Left colon (tissue), 2 donors: ENCODE data around the gene PKP3. TPM values are rescaled to one million over a fixed set of nuclear protein-coding genes. Genes with fewer than 3 reads are reported as not detected.

Experiments
- ATAC-seq: fragments of 200-7000 bp; cut with Tn5 transposase; one replicate; pipeline ENCODE4 v1.9.1; 2020; ENCODE audit warnings: mild to moderate bottlenecking, moderate library complexity
- DNase-seq, 2 donors: peaks; one replicate each; pipeline ENCODE4 v3.0.0-alpha.2; 2020
- intact Hi-C, 2 donors: fragments of 100-400 bp; cut with DNase I in 1 of 2; cut with micrococcal nuclease in 1 of 2; formaldehyde crosslinking; loops; one replicate each; pipeline versions ENCODE4 v1.11.2 to v1.14.0; 2022; cut with DNase I, micrococcal nuclease
- total RNA-seq, 2 donors: library from RNA; stranded (reverse); fragmentation: NEBNext Ultra II Directional; extraction: Animal tissue kit (Norgen Biotek cat#: 25700); gene quantifications; one replicate each; pipeline ENCODE4 v1.2.1, GENCODE V29; 2021
- donor health status: DM: no; HTN: no; CAD: no.
- donor health status: DM: yes; HTN: yes; CAD: no.

PKP3 gene
- total RNA-seq, 2 donors from 2014 or later = 168 to 194 TPM

GRCh38 chr11:373716-374551, 20.1 kb upstream of the PKP3 start:
- ATAC-seq = no peak
- intact Hi-C loops = no loop called here
- no peak for DNase-seq

DNA sequence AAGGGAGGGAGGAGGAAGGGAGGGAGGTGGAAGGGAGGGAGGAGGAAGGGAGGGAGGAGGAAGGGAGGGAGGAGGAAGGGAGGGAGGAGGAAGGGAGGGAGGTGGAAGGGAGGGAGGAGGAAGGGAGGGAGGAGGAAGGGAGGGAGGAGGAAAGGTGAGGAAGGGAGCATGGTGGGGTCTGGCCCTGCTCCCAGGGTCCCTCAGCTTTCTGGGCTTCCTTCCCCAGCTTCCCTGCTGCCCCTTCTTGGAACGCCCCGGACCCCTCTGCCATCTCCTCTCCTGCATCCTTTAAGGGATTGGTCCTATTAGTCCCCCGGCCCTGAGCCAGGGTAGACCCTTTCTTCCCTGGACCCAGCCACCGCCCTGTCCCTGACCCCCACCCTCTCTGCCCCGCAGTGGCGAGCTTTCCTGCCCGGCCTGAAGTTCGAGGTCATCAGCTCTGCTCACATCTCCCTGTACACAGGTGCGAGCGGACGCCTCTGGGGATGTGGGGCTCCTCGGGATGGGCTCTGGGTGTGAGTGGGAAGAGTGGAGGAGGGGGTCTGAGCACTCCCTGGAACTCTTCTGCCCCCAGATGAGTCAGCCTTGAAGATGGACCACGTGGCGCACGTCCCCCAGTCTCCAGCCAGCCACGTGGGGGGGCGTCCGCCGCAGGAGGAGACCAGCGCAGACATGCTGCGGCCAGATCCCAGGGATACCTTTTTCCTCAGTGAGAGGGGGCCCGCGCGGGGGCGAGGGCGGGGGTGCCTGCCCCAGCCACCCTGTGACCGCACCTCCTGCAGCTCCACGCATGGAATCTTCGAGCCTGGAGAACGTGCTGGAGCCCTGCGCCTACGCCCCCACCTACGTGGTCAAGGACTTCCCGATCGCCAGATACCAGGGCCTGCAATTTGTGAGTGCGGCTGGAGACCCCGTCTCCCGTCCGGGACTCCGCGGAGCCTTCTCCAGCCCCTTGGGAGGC, 18.7 kb upstream of the PKP3 start:
- no peak for DNase-seq
- ATAC-seq = no peak
- intact Hi-C loops = no loop called here

DNA sequence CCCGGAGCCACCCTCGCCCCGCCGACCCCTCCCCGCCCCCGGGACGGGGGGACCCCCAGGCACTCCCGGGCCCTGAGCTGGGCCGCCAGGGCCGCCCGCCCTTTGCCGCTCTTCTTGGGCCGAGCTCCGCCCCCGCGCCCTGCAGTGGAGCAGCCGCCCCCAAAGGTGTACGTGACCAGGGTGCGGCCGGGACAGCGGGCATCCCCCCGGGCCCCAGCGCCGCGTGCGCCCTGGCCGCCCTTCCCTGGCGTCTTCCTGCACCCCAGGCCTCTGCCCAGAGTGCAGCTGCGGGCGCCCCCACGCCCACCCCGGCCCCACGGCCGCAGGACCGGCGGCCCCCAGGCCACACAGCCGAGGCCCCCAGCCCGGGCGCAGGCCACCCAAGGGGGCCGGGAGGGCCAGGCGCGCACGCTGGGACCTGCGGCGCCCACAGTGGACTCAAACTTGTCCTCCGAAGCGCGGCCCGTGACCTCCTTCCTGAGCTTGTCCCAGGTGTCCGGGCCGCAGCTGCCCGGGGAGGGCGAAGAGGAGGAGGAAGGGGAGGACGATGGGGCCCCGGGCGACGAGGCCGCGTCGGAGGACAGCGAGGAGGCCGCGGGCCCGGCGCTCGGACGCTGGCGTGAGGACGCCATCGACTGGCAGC, 17.4 kb upstream of the PKP3 start:
- intact Hi-C loops = no loop called here
- ATAC-seq = no peak

DNA sequence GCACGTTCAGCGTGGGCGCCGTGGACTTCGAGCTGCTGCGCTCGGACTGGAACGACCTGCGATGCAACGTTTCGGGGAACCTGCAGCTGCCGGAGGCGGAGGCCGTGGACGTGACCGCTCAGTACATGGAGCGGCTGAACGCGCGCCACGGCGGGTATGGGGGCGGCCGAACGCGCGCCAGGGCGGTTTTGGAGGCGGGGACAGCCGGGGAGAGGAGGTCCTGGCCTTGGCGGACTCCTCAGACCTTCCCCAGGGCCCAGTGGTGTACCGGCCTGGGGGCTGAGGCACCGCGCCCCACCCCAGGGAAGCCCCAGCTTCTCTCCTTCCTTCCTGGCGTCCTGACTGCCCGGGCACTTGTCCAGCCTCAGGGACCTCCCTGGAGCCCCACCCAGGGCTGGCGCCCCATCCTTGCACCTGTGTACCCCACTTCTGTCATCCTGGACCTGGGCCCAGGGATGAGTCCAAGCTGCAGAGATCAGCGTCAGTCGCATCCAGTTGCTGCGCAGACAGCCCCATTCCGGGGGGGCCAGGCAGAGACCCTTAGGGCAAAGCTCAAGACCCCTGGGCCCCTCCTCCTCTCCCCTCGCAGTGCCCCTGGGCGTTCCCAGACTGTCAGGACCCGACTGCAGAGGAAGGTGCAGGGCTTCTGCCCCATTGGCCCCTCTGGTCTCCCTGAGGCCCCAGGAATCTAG, 16.7 kb upstream of the PKP3 start:
- ATAC-seq = no peak
- intact Hi-C loops = no loop called here
- no peak for DNase-seq

More for the DNA sequence above, 17.4 kb upstream of the PKP3 start:
- DNase-seq = no peak

- intact Hi-C loops = no loop called here
- ATAC-seq (no peak), DNase-seq (no peak)
Observed at GRCh38 chr11:377883-378500, 16.0 kb upstream of the PKP3 start.

GRCh38 chr11:379205-380094, 14.6 kb upstream of the PKP3 start:
- ATAC-seq (no peak), DNase-seq (no peak)
- intact Hi-C loops = no loop called here

DNA sequence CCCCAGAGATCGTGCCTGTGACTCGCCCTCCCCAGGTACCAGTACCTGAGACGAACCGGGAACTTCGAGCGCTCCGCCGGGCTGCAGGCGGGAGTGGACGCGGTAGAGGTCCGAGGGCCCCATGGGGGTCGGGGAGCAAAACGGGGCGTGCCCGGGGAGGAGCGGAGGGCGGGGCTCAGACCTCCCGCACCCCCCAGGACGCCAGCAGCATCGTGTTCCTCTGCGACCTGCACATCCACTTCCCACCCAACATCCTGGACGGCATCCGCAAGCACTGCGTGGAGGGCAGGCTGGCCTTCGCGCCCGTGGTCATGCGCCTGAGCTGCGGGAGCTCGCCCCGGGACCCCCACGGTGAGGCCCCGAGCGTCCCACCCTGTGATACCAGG, 13.9 kb upstream of the PKP3 start:
- no peak for ATAC-seq
- intact Hi-C loops = no loop called here
- DNase-seq = no peak

GRCh38 chr11:380491-380890, 13.5 kb upstream of the PKP3 start:
- ATAC-seq = no peak
- no peak for DNase-seq
- intact Hi-C loops = no loop called here

DNA sequence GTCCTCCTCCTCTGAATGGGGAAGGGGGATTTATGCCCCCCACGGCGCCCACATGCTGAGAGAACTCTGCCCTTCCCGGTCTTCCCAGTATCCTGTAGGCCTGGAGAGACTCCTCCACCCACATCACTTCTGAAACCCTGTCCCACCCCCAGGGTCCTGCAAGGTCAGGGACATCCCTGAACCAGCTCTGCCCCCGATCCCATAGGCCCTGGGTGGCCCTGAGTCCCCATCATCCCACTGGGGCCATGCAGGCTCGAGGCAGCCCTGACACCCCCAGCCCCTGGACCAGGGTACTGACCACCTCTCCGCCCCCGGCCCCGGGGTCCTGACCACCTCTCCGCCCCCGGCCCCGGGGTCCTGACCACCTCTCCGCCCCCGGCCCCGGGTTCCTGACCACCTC, 13.0 kb upstream of the PKP3 start:
- no peak for ATAC-seq
- intact Hi-C loops = no loop called here
- no peak for DNase-seq

DNA sequence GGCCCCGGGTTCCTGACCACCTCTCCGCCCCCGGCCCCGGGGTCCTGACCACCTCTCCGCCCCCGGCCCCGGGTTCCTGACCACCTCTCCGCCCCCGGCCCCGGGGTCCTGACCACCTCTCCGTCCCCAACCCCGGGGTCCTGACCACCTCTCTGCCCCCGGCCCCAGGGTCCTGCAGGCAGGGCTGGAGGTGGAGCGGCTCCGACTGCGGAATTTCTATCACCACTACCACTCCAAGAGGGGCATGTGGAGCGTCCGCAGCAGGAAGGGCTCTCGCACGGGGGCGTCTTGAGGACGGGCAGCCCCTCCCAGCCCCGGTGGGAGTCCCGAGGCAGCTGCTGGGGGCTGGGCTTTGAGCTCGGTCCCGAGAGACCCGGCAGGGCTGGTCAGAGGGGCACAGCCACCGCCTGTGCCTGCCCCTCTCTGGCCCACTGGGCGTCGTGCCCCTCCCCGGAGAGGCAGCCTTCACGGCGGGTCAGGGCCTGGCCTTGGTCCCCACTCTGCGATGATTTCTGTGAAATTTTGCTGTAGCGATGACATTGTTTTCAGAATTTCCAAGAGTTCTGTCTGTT, 12.4 kb upstream of the PKP3 start:
- ATAC-seq (no peak), DNase-seq (no peak)
- intact Hi-C loops = no loop called here

DNA sequence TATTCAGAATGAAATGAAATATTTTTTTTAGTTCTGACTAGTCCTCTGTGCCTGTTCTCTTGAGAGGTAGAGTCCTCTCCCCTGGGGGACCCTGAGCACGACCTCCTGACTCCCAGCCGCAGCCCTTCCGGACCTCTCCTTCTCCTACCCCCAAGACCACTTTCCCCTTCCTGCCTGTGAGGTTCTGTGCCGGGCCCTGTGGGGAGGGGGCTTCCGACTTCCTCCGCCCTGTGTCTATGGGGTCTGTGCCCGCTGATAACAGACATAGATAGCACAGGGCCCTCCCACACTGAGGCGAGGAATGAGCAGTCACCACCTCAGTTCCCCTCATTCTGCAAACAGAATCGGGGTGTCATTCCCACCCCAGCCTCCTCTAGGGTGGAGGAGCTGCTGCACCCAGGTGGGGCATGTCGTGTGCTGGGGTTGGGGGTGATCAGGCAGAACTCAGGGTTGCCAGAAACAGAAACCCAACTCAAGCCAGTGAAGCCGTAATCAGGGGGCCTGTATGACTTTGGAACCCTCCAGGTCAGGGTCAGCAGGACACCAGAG, 11.9 kb upstream of the PKP3 start:
- ATAC-seq = no peak
- intact Hi-C loops = no loop called here
- no peak for DNase-seq

DNA sequence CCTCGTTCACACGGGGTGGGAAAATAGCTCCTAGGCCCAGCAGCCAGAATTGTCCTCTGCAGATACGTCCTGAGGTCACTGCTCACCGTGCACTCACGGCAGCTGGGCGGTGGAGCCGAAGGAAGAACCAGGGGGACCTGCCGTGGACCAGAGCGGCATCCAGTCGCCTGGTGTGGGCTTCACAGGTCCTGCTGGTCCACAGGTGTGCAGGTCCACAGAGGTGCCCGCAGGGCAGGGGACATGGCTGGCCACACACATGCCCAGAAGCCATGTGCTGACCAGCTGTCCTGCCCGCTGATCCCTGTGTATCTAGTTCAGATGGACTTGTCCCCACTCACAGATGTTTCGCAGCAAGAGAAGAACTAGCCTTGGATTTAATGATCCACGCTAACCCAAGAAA, 10.6 kb upstream of the PKP3 start:
- ATAC-seq (no peak), DNase-seq (no peak)
- intact Hi-C loops = no loop called here

GRCh38 chr11:384511-384910, 9.5 kb upstream of the PKP3 start:
- ATAC-seq (no peak), DNase-seq (no peak)
- intact Hi-C loops = no loop called here

- ATAC-seq (no peak), DNase-seq (no peak)
- intact Hi-C loops = no loop called here
Observed at GRCh38 chr11:385594-386351, 8.2 kb upstream of the PKP3 start.

- DNase-seq = no peak
- intact Hi-C loops = no loop called here
- no peak for ATAC-seq
Observed at GRCh38 chr11:386483-386882, 7.5 kb upstream of the PKP3 start.

DNA sequence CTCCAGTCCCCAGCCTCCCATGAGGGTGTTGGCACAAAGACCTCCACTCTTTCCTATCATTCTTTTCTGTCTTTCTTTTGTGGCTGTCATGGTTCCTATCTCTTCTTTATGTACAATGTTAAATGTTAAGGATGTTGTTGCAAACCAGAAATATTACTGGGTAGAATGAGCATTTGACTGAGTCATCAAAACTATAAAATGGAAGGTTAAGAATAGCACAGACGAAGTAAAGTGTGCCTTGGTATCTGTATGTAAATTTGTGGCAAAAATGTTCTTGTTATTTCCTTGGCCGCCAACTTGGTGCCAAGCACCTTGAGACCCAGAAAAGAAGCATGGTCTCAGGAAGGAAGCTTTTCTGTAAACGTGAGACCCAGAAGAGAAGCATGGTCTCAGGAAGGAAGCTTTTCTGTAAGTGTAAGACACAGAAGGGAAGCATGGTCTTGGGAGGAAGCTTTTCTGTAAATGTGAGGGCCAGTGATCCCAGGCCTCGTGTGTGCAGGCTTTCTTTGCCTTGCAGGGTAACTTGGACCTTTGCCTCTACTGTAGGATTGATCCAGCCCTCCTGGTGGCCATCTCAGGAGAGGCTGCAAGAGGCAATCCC, 6.7 kb upstream of the PKP3 start:
- no peak for ATAC-seq
- no peak for DNase-seq
- intact Hi-C loops = no loop called here
